DND-41 (cell line): ENCODE measurements around the gene LRRC40.

Source experiments
- CTCF ChIP-seq: IDR thresholded peaks from 2 replicates; pipeline ENCODE4 v1.5.1; 2012; ENCODE audit warnings: borderline replicate concordance, low read length, moderate library complexity, mild to moderate bottlenecking; ENCODE audit not compliant: poor library complexity, severe bottlenecking; ENCODE audit errors: extremely low read depth
- EZH2 ChIP-seq: IDR thresholded peaks from 3 replicates; pipeline ENCODE4 v1.6.1; 2012; ENCODE audit warnings: borderline replicate concordance, low read depth, mild to moderate bottlenecking, moderate library complexity, low read length, inconsistent platforms; ENCODE audit not compliant: severe bottlenecking

GRCh38 chr1:70222716-70223235 is 17.4 kb upstream of the LRRC40 start:
- no peak for TF ChIP-seq CTCF
- TF ChIP-seq EZH2, result no peak
